Ascending aorta (tissue), 2 donors: ENCODE data around the gene CLSTN2. TPM values are rescaled to one million over a fixed set of nuclear protein-coding genes. Genes with fewer than 3 reads are reported as not detected.

Source experiments
- DNase-seq, 2 donors: peaks; one replicate each; pipeline ENCODE4 v3.0.0-alpha.2; 2019; ENCODE audit warnings: low spot score in 2 of 2
- H3K27ac ChIP-seq, 2 donors: fragments of 200-600 bp; sonication (generic); one replicate each; pipeline ENCODE4 v1.5.1; 2016 to 2017; ENCODE audit warnings: mild to moderate bottlenecking in 1 of 2
- H3K27me3 ChIP-seq: fragments of 200-600 bp; sonication (generic); one replicate; pipeline ENCODE4 v1.5.1; 2017
- H3K36me3 ChIP-seq, 2 donors: fragments of 200-600 bp; sonication (generic); one replicate each; pipeline ENCODE4 v1.5.1; 2016
- H3K4me1 ChIP-seq, 2 donors: fragments of 200-600 bp; sonication (generic); one replicate each; pipeline ENCODE4 v1.5.1; 2016 to 2017; ENCODE audit warnings: mild to moderate bottlenecking in 1 of 2
- H3K4me3 ChIP-seq, 2 donors: fragments of 200-600 bp; sonication (generic); one replicate each; pipeline ENCODE4 v1.5.1; 2016 to 2017; ENCODE audit warnings: mild to moderate bottlenecking in 1 of 2
- H3K9me3 ChIP-seq, 2 donors: fragments of 200-600 bp; sonication (generic); one replicate each; pipeline ENCODE4 v1.5.1; 2016
- CTCF ChIP-seq, 3 experiments: fragments of 200-600 bp in 2 of 3; fragments of 450-650 bp in 1 of 3; sonication (generic) in 2 of 3; IDR thresholded peaks; one replicate each; pipeline ENCODE4 v1.5.1; 2016 to 2019; ENCODE audit warnings: antibody characterized with exemption in 3 of 3, mild to moderate bottlenecking in 1 of 3, moderate library complexity in 1 of 3
- intact Hi-C: fragments of 100-400 bp; cut with DNase I; formaldehyde crosslinking; loops from one replicate; pipeline ENCODE4 v1.15.1; 2023
- total RNA-seq: library from RNA; depleted of rRNA; stranded (reverse); fragments of >200 nt; gene quantifications from one replicate; pipeline ENCODE4 v1.1.0, GENCODE V29; 2016

CLSTN2 gene
- total RNA-seq, 1 donor from 2014 or later: 65.8 TPM

GRCh38 chr3:140204271-140204984 is 269.4 kb downstream of the CLSTN2 start:
- DNase-seq: no peak
- no peak overlapping the region for H3K27ac ChIP-seq
- H3K9me3 ChIP-seq: no peaks in the 10 kb centered on the region
- TF ChIP-seq CTCF (IDR thresholded peaks at IDR 0.05): no peak
- H3K4me3 ChIP-seq: no peak overlapping the region
- intact Hi-C loops: no loop called here
- H3K4me1 ChIP-seq: no peaks in the 10 kb centered on the region
- H3K36me3 ChIP-seq: no peaks in the 10 kb centered on the region
- H3K27me3 ChIP-seq: no peaks in the 10 kb centered on the region

DNA sequence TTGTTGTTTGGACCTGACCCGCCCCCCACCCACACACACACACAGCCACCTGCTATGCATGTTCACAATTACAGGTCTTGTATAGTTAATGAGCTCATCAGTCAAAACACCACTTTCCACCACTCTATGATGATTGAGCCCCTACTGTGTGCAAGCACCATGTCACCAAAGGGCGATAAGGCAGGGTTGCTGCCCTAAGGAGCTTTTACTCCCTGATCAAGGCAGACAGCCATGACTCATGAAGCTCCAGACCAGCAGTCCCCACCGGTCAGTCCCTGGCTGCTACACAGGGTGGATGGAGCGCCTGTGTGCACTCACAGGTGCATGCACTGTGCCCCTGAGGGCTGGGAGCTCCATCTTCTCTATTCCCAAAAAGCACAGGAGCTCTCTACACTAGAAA is 270.6 kb downstream of the CLSTN2 start:
- Histone ChIP-seq H3K4me1 (no peaks in the 10 kb centered on the region), H3K9me3 (no peaks in the 10 kb centered on the region), H3K4me3 (no peak overlapping the region), H3K27me3 (no peaks in the 10 kb centered on the region), H3K36me3 (no peaks in the 10 kb centered on the region), H3K27ac (no peak overlapping the region)
- no peak for DNase-seq
- intact Hi-C loops: no loop called here
- TF ChIP-seq CTCF (IDR thresholded peaks at IDR 0.05): no peak

DNA sequence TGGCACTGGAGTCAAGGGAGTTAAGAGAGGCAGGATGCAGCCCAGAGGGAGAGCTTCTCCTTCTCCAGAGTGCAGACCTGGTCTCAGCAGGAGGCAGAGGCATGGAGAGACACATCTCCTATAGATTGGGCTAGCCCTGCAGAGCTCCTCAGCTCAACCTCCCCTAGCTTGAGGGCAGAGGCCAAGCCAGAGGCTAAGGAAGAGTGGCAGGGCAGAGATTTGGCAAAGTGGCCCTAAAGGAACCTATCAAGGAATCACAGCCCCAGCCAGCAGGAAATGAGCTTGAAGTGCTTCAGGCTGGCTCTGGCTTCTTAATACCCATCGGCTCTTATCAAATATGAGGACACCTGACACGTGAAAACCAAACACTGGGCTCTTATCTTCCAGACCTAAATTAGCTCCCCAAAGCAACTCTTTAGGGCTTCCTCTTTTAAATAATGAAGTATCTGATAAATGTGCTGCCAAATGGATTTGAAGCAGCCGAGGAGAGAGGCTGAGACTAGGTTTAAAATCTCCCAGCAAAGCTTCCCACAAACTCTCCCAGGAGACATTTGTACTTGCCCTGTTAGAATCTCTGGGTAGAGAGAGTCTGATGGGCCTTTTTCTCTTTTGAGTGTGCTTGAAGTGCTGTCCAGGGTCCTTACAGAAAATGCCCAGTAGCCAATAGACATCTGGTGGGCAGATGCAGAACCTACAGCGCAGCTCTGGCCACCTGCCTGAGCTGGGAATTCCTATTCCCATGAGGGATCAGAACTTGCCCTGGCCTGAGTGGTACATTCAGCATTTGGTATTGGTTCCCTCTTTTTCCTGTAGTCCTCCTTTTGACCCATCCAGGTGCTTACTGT is 271.4 kb downstream of the CLSTN2 start:
- TF ChIP-seq CTCF (IDR thresholded peaks at IDR 0.05): peak in 1 of 3 experiments; percentile 11
- intact Hi-C loops: no loop called here
- Histone ChIP-seq H3K27ac (no peak overlapping the region), H3K36me3 (no peaks in the 10 kb centered on the region), H3K9me3 (no peaks in the 10 kb centered on the region), H3K4me3 (no peak overlapping the region), H3K27me3 (no peaks in the 10 kb centered on the region), H3K4me1 (no peaks in the 10 kb centered on the region)
- DNase-seq: no peak

GRCh38 chr3:140207541-140207940 is 272.6 kb downstream of the CLSTN2 start:
- no peak for TF ChIP-seq CTCF (IDR thresholded peaks at IDR 0.05)
- intact Hi-C loops: no loop called here

DNA sequence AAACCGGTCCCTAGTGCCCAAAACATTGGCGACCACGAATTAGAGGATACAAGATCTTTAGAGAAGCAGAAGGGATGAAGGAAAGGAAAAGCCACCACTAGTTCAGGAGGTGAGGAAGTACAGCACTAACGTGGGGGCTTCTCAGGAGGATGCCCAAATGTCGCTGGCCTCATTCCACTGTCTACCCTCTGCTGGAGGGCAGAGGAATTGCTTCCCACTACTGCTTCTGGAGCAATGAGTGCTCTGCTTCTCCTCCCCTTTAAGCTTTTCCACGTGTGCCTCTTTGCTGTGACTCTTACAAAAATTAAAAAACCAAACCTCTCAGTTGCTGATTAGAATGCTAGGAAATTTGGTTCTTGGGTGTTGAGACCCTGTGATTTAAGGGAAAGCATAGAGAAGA is 281.3 kb downstream of the CLSTN2 start:
- H3K27me3 ChIP-seq: no peaks in the 10 kb centered on the region
- no peak overlapping the region for H3K4me3 ChIP-seq
- TF ChIP-seq CTCF (IDR thresholded peaks at IDR 0.05): no peak
- H3K4me1 ChIP-seq: no peaks in the 10 kb centered on the region
- no peaks in the 10 kb centered on the region for H3K36me3 ChIP-seq
- no peak overlapping the region for H3K27ac ChIP-seq
- no peak for DNase-seq
- intact Hi-C loops: no loop called here
- no peaks in the 10 kb centered on the region for H3K9me3 ChIP-seq

More at GRCh38 chr3:140207541-140207940, 272.6 kb downstream of the CLSTN2 start:
- H3K36me3 ChIP-seq: no peaks in the 10 kb centered on the region
- H3K9me3 ChIP-seq: no peaks in the 10 kb centered on the region
- H3K4me3 ChIP-seq: no peak overlapping the region
- no peak for DNase-seq
- H3K27ac ChIP-seq: no peak overlapping the region
- no peaks in the 10 kb centered on the region for H3K27me3 ChIP-seq
- no peaks in the 10 kb centered on the region for H3K4me1 ChIP-seq
